Hepatocyte (in vitro differentiated cells): Measurements from ENCODE around the gene MRRF.

Source experiments
- CTCF ChIP-seq: fragments of 200-600 bp; sonication (generic); IDR thresholded peaks from 2 replicates; pipeline ENCODE4 v1.5.1; 2016; ENCODE audit warnings: antibody characterized with exemption, mild to moderate bottlenecking; ENCODE audit not compliant: poor library complexity
- EZH2 ChIP-seq: fragments of 200-600 bp; sonication (generic); IDR thresholded peaks from 2 replicates; pipeline ENCODE4 v1.6.1; 2016; ENCODE audit warnings: antibody characterized with exemption, mild to moderate bottlenecking, borderline replicate concordance

- no peak for TF ChIP-seq CTCF
- no peak for TF ChIP-seq EZH2
Measured at GRCh38 chr9:122236681-122237080, 28.0 kb upstream of the MRRF start.
